Adrenal gland (tissue), 5 donors: ENCODE results near the gene FOSL1.

ENCODE experiments used
- CTCF ChIP-seq, 6 experiments: fragments of 450-650 bp in 4 of 6; fragments of 200-600 bp in 2 of 6; sonication (generic) in 1 of 6; IDR thresholded peaks; 1 replicate in 5 of 6; 2 replicates in 1 of 6; pipeline versions ENCODE4 v1.5.1 to v1.8.0; 2016 to 2021; ENCODE audit warnings: antibody characterized with exemption in 6 of 6, mild to moderate bottlenecking in 2 of 6, moderate library complexity in 1 of 6
- POLR2A ChIP-seq, 2 donors: fragments of 450-650 bp; IDR thresholded peaks; one replicate each; pipeline ENCODE4 v1.6.1; 2017; ENCODE audit warnings: antibody characterized with exemption in 2 of 2, mild to moderate bottlenecking in 2 of 2, moderate library complexity in 1 of 2
- donor health status: DM: no; HTN: no; CAD: no.

GRCh38 chr11:65869643-65870306 lies 30.4 kb downstream of the FOSL1 start:
- no peak for TF ChIP-seq CTCF (IDR thresholded peaks at IDR 0.05)
- no peak for TF ChIP-seq POLR2A (IDR thresholded peaks at IDR 0.05)
